ENCODE measurements around the gene ALPP.

- no peak for TF ChIP-seq CTCF (IDR thresholded peaks at IDR 0.05)
- no peak for TF ChIP-seq POLR2A (IDR thresholded peaks at IDR 0.05)
These were observed 12.1 kb downstream of the ALPP start for GRCh38 chr2:232390661-232391060.

All from Peyer's patch (tissue), 4 donors.